Kidney epithelial cell (primary cell): ENCODE measurements around the gene GSTA1. TPM values are rescaled to one million over a fixed set of nuclear protein-coding genes. Genes with fewer than 3 reads are reported as not detected.
"Not testable (repeated sequence)": the region's sequence is repeated elsewhere in the genome, so short reads cannot be mapped to it uniquely, and the experiment has no call there.

Source experiments
- DNase-seq: peaks from one replicate; pipeline ENCODE4 v3.0.0-alpha.2; 2010; ENCODE audit warnings: low read depth
- H3K27me3 ChIP-seq: 2 replicates; pipeline ENCODE4 v1.6.0; 2011; ENCODE audit warnings: low read length; ENCODE audit not compliant: control insufficient read depth, insufficient read depth
- H3K36me3 ChIP-seq: 2 replicates; pipeline ENCODE4 v1.5.1; 2011; ENCODE audit warnings: low read length; ENCODE audit not compliant: control insufficient read depth, insufficient read depth
- H3K4me3 ChIP-seq: 2 replicates; pipeline ENCODE4 v1.5.1; 2011; ENCODE audit warnings: low read depth, mild to moderate bottlenecking, control low read depth, low read length
- total RNA-seq: library from RNA; depleted of rRNA; stranded (reverse); fragments of >200 nt; gene quantifications from 2 replicates; pipeline ENCODE4 v1.2.3, GENCODE V29; 2015
- TF ChIP-seq, protein P1 (sequence below): IDR thresholded peaks from 2 replicates; pipeline ENCODE4 v1.5.1; 2011; ENCODE audit warnings: mild to moderate bottlenecking, moderate library complexity, low read length, control low read depth, inconsistent platforms; ENCODE audit not compliant: insufficient read depth, poor library complexity, severe bottlenecking

The GSTA1 gene
- not detected in 2 replicates for total RNA-seq

DNA sequence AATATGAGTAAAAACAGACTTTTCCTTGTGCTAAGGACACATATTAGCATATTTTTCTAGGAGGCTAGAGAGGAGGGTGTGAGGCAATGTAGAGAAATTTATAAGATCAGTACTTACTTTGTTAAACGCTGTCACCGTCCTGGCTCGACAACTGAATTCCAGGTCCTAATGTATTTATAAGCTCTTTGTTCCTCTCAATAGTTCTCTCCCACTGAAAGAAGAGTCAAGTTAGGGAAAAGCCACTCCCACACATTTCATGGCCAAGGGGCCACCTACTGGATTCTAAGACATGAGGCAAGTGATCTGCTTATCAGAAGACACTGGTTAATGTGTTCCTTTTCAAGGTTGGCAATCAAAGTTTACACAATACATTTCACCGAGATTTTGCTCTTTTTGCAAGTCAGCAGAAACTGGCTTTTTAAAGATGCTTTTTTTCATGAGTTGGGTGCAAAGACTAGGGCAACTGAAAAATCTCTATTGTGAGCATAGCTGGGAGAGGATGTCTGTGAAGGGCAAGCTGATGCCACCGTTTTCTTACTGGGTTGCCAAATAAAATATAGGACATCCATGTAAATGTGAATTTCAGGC, at the start of gene GSTA1:
TSS of gene GSTA1 (minus strand) at position 149 of the 588 bp plus-strand sequence. CDS start 4,549 bp downstream, outside the sequence.
- H3K27me3 ChIP-seq, DNase-seq, H3K4me3 ChIP-seq, H3K36me3 ChIP-seq: not testable (repeated sequence)

GRCh38 chr6:52849137-52849536, 45.5 kb upstream of the GSTA1 start:
- TF ChIP-seq, protein P1, sequence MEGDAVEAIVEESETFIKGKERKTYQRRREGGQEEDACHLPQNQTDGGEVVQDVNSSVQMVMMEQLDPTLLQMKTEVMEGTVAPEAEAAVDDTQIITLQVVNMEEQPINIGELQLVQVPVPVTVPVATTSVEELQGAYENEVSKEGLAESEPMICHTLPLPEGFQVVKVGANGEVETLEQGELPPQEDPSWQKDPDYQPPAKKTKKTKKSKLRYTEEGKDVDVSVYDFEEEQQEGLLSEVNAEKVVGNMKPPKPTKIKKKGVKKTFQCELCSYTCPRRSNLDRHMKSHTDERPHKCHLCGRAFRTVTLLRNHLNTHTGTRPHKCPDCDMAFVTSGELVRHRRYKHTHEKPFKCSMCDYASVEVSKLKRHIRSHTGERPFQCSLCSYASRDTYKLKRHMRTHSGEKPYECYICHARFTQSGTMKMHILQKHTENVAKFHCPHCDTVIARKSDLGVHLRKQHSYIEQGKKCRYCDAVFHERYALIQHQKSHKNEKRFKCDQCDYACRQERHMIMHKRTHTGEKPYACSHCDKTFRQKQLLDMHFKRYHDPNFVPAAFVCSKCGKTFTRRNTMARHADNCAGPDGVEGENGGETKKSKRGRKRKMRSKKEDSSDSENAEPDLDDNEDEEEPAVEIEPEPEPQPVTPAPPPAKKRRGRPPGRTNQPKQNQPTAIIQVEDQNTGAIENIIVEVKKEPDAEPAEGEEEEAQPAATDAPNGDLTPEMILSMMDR = no peak
- no peak for DNase-seq
- Histone ChIP-seq H3K27me3 (no peaks in the 10 kb centered on the region), H3K36me3 (no peaks in the 10 kb centered on the region), H3K4me3 (no peak overlapping the region)

DNA sequence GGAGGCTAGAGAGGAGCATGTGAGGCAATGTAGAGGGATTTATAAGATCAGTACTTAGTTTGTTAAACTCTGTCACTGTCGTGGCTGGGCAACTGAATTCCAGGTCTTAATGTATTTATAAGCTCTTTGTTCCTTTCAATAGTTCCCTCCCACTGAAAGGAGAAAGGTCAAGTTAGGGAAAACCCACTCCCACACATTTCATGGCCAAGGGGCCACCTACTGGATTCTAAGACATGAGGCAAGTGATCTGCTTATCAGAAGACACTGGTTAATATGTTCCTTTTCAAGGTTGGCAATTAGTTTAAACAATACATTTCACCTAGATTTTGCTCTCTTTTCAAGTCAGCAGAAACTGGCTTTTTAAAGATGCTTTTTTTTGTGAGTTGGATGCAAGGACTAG, 42.4 kb upstream of the GSTA1 start:
- Histone ChIP-seq H3K27me3 (no peaks in the 10 kb centered on the region), H3K36me3 (no peaks in the 10 kb centered on the region), H3K4me3 (no peak overlapping the region)
- TF ChIP-seq, protein P1 = no peak
- DNase-seq = no peak

DNA sequence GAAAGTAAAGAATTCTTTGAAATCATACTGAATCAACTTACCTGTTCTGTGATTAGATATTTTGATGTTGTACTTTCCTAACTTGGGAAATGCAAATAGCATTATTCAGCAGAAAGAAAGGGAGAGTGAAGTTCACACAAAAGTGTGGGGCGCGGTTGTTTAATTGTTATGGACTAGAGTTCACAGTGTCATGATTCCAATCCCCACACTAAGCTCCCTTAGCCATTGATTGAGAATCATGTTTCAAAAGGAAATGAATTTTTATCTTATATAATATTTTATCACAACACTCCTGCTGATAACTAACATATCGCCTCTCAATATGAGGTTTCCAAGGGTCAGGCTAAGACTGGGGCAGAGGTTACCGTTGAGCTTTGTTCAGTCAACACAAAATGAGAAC, 40.0 kb upstream of the GSTA1 start:
- Histone ChIP-seq H3K4me3 (no peak overlapping the region), H3K27me3 (no peaks in the 10 kb centered on the region), H3K36me3 (no peaks in the 10 kb centered on the region)
- DNase-seq = no peak
- TF ChIP-seq, protein P1 = no peak

GRCh38 chr6:52840763-52841585, 37.4 kb upstream of the GSTA1 start, which contains the start of gene GSTA5:
Gene GSTA5, minus strand, starts transcription at chr6:52840813.
- H3K4me3 ChIP-seq = no peak within 1 kb of the TSS
- DNase-seq = peak; percentile 21
- no peaks in the 10 kb centered on the region for H3K36me3 ChIP-seq
- H3K27me3 ChIP-seq = no peaks in the 10 kb centered on the region
- TF ChIP-seq, protein P1 = no peak

DNA sequence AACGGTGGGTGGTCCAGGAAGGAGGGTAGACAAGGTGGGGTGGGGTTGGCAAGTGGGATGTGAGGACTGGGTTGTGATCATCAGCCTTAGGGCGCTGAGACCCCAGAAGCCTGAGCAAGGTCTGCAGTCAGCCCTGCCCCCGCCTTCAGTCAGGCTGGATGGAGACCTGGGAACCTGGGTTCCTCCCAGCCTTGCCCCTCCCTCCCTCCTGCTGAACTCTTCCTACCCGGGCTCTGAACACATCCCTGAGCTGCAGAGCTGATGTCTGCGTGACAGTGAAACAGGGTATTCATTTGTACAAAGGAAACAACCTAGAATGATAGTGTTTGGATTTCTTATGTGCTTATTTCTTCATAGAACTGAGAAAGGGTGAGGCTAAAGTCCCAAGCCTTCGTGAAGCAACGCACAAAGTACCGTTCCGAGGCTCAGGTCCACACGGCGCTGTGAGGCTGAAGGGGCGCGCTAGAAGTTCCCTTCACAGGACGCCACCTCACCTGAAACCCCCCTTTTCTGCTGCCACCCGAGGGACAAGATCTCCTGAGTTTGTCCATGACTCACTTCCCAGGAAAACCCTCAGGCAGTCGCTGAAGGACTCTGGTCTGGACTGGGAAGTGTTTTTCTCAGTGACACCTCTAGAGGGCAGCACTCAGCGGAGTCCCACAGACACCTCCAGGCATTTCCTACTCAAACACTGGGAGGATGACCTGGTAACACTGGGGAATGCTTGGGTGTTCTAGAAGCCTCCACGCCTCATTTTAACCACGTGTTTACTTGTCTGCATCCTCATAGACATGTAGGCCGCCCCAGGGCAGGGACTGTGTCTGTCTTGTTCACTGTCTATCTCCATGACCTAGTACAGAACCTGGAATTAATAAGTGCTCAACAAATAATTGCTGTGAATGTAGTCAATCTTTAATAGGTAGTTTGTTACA, 35.8 kb upstream of the GSTA1 start:
- Histone ChIP-seq H3K4me3 (no peak overlapping the region), H3K27me3 (no peaks in the 10 kb centered on the region), H3K36me3 (no peaks in the 10 kb centered on the region)
- peak; percentile 19 for DNase-seq
- TF ChIP-seq, protein P1 = peak; percentile 68
